RPMI7951 (cell line): Measurements from ENCODE around the gene MARK1. TPM values are rescaled to one million over a fixed set of nuclear protein-coding genes. Genes with fewer than 3 reads are reported as not detected.
"Not testable (repeated sequence)": the region's sequence is repeated elsewhere in the genome, so short reads cannot be mapped to it uniquely, and the experiment has no call there.

Source experiments
- DNase-seq: peaks from one replicate; pipeline ENCODE4 v3.0.0-alpha.2; 2012; ENCODE audit warnings: low read depth
- total RNA-seq: library from RNA; depleted of rRNA; stranded (reverse); fragments of >200 nt; shearing (Covaris generic); gene quantifications from 2 replicates; pipeline ENCODE4 v1.2.3, GENCODE V29; 2014

Gene MARK1
- total RNA-seq, 1 experiment from 2014 or later = 3.7 TPM

GRCh38 chr1:220528679-220529501 lies 954 bp downstream of the MARK1 start:
- no peak for DNase-seq

- DNase-seq = no peak
These were observed 1.6 kb downstream of the MARK1 start for GRCh38 chr1:220529521-220530020.

GRCh38 chr1:220533504-220534109 lies 5.7 kb downstream of the MARK1 start:
- no peak for DNase-seq

- DNase-seq = no peak
These were observed 17.0 kb downstream of the MARK1 start for GRCh38 chr1:220544901-220545303.

GRCh38 chr1:220550811-220551399 lies 23.0 kb downstream of the MARK1 start:
- DNase-seq = no peak

- no peak for DNase-seq
These were observed 23.8 kb downstream of the MARK1 start for GRCh38 chr1:220551718-220552117.

- peak; percentile 5 for DNase-seq
These were observed 24.8 kb downstream of the MARK1 start for GRCh38 chr1:220552672-220553260.

GRCh38 chr1:220556641-220557040 lies 28.7 kb downstream of the MARK1 start:
- DNase-seq = no peak

GRCh38 chr1:220563564-220563963 lies 35.6 kb downstream of the MARK1 start:
- DNase-seq = no peak

- DNase-seq = no peak
These were observed 36.3 kb downstream of the MARK1 start for GRCh38 chr1:220564216-220564615.

- no peak for DNase-seq
These were observed 37.7 kb downstream of the MARK1 start for GRCh38 chr1:220565670-220566069.

- no peak for DNase-seq
These were observed 38.9 kb downstream of the MARK1 start for GRCh38 chr1:220566869-220567268.

- no peak for DNase-seq
These were observed 44.5 kb downstream of the MARK1 start for GRCh38 chr1:220572416-220572815.

- DNase-seq = no peak
These were observed 45.9 kb downstream of the MARK1 start for GRCh38 chr1:220573836-220574235.

- peak; percentile 3 for DNase-seq
These were observed 48.0 kb downstream of the MARK1 start for GRCh38 chr1:220575718-220576497.

GRCh38 chr1:220577926-220578325 lies 50.0 kb downstream of the MARK1 start:
- no peak for DNase-seq

- DNase-seq = no peak
These were observed 51.4 kb downstream of the MARK1 start for GRCh38 chr1:220579317-220579716.

GRCh38 chr1:220592714-220593113 lies 64.8 kb downstream of the MARK1 start:
- no peak for DNase-seq

- DNase-seq = no peak
These were observed 66.4 kb downstream of the MARK1 start for GRCh38 chr1:220594356-220594755.

GRCh38 chr1:220595179-220595578 lies 67.2 kb downstream of the MARK1 start:
- no peak for DNase-seq

GRCh38 chr1:220604926-220605325 lies 77.0 kb downstream of the MARK1 start:
- DNase-seq = no peak

- DNase-seq = not testable (repeated sequence)
These were observed 77.7 kb downstream of the MARK1 start for GRCh38 chr1:220605651-220606050.
